Thoracic aorta (tissue), 2 donors: ENCODE measurements around the gene PARVB. TPM values are rescaled to one million over a fixed set of nuclear protein-coding genes. Genes with fewer than 3 reads are reported as not detected.

ENCODE experiments used
- ATAC-seq: fragments of 150-250 bp; one replicate; pipeline ENCODE4 v1.8.0; 2017; ENCODE audit warnings: low read depth; ENCODE audit not compliant: insufficient number of reproducible peaks, low FRiP score
- DNase-seq: peaks from one replicate; pipeline ENCODE4 v3.0.0-alpha.2; 2020; ENCODE audit warnings: low spot score
- H3K27ac ChIP-seq, 2 donors: fragments of 200-600 bp; sonication (generic); 1 replicate in 1 of 2; 2 replicates in 1 of 2; pipeline ENCODE4 v1.5.1; 2016; ENCODE audit warnings: mild to moderate bottlenecking in 2 of 2, moderate library complexity in 2 of 2
- H3K27me3 ChIP-seq: fragments of 200-600 bp; sonication (generic); replicated peaks from 2 replicates; pipeline ENCODE4 v1.6.0; 2016; ENCODE audit warnings: mild to moderate bottlenecking; ENCODE audit not compliant: insufficient read depth
- H3K36me3 ChIP-seq: fragments of 200-600 bp; sonication (generic); one replicate; pipeline ENCODE4 v1.5.1; 2016
- H3K4me1 ChIP-seq, 2 donors: fragments of 200-600 bp; sonication (generic); 1 replicate in 1 of 2; 2 replicates in 1 of 2; pipeline versions ENCODE4 v1.5.1 to v1.6.0; 2016; ENCODE audit warnings: low read depth in 2 of 2, mild to moderate bottlenecking in 1 of 2; ENCODE audit not compliant: control insufficient read depth in 1 of 2
- H3K4me3 ChIP-seq: fragments of 200-600 bp; sonication (generic); 2 replicates; pipeline ENCODE4 v1.5.1; 2016; ENCODE audit warnings: mild to moderate bottlenecking
- H3K9me3 ChIP-seq: fragments of 200-600 bp; sonication (generic); 2 replicates; pipeline ENCODE4 v1.5.1; 2016
- CTCF ChIP-seq: fragments of 200-600 bp; sonication (generic); IDR thresholded peaks from one replicate; pipeline ENCODE4 v1.5.1; 2019; ENCODE audit warnings: antibody characterized with exemption
- total RNA-seq, 2 donors: library from RNA; depleted of rRNA; stranded (reverse); fragments of >200 nt; gene quantifications; one replicate each; pipeline versions ENCODE4 v1.1.0 to v1.2.3, GENCODE V29; 2016

PARVB gene
- total RNA-seq, 2 donors from 2014 or later = 15.3 to 17.2 TPM

- no peak overlapping the region for H3K27ac ChIP-seq
- TF ChIP-seq CTCF = no peak
- DNase-seq (no peak), ATAC-seq (no peak)
- H3K27me3 ChIP-seq = no peaks in the 10 kb centered on the region
- no peaks in the 10 kb centered on the region for H3K9me3 ChIP-seq
- H3K4me3 ChIP-seq = no peak overlapping the region
- H3K4me1 ChIP-seq = no peaks in the 10 kb centered on the region
- no peaks in the 10 kb centered on the region for H3K36me3 ChIP-seq
These were observed 75.6 kb downstream of the PARVB start for GRCh38 chr22:44099696-44100095.

- H3K27me3 ChIP-seq = no peaks in the 10 kb centered on the region
- H3K9me3 ChIP-seq = no peaks in the 10 kb centered on the region
- DNase-seq (no peak), ATAC-seq (no peak)
- H3K4me3 ChIP-seq = no peak overlapping the region
- H3K27ac ChIP-seq = no peak overlapping the region
- H3K36me3 ChIP-seq = no peaks in the 10 kb centered on the region
- TF ChIP-seq CTCF = no peak
- H3K4me1 ChIP-seq = no peaks in the 10 kb centered on the region
These were observed 76.3 kb downstream of the PARVB start for GRCh38 chr22:44100411-44100810.

- no peaks in the 10 kb centered on the region for H3K9me3 ChIP-seq
- H3K27me3 ChIP-seq = no peaks in the 10 kb centered on the region
- no peak for TF ChIP-seq CTCF
- no peaks in the 10 kb centered on the region for H3K36me3 ChIP-seq
- H3K4me1 ChIP-seq = no peaks in the 10 kb centered on the region
- no peak overlapping the region for H3K27ac ChIP-seq
- no peak for ATAC-seq
- H3K4me3 ChIP-seq = no peak overlapping the region
- DNase-seq = no peak
These were observed 78.0 kb downstream of the PARVB start for GRCh38 chr22:44102121-44102520.

GRCh38 chr22:44102856-44103255 is 78.8 kb downstream of the PARVB start:
- H3K27ac ChIP-seq = no peak overlapping the region
- H3K4me3 ChIP-seq = no peak overlapping the region
- no peaks in the 10 kb centered on the region for H3K4me1 ChIP-seq
- no peaks in the 10 kb centered on the region for H3K27me3 ChIP-seq
- DNase-seq (no peak), ATAC-seq (no peak)
- H3K9me3 ChIP-seq = no peaks in the 10 kb centered on the region
- no peak for TF ChIP-seq CTCF
- H3K36me3 ChIP-seq = no peaks in the 10 kb centered on the region

- no peak for DNase-seq
- H3K36me3 ChIP-seq = no peaks in the 10 kb centered on the region
These were observed 79.8 kb downstream of the PARVB start for GRCh38 chr22:44103735-44104480.

More at GRCh38 chr22:44103735-44104480, 79.8 kb downstream of the PARVB start:
- no peak overlapping the region for H3K4me3 ChIP-seq
- ATAC-seq = no peak
- TF ChIP-seq CTCF = no peak
- H3K4me1 ChIP-seq = no peaks in the 10 kb centered on the region
- H3K27me3 ChIP-seq = no peaks in the 10 kb centered on the region
- no peak overlapping the region for H3K27ac ChIP-seq
- no peaks in the 10 kb centered on the region for H3K9me3 ChIP-seq
